Muscle of leg (tissue), 11 donors: ENCODE results near the gene ACP7. TPM values are rescaled to one million over a fixed set of nuclear protein-coding genes. Genes with fewer than 3 reads are reported as not detected.

Experiments used
- DNase-seq: peaks from one replicate; pipeline ENCODE4 v3.0.0; 2013
- H3K27ac ChIP-seq: one replicate; pipeline ENCODE4 v1.5.1; 2013; ENCODE audit warnings: mild to moderate bottlenecking, low read length, control low read depth
- H3K27me3 ChIP-seq: one replicate; pipeline ENCODE4 v1.6.1; 2013; ENCODE audit warnings: low read length; ENCODE audit not compliant: control insufficient read depth, insufficient read depth
- H3K36me3 ChIP-seq: one replicate; pipeline ENCODE4 v1.6.1; 2013; ENCODE audit warnings: low read length; ENCODE audit not compliant: control insufficient read depth, insufficient read depth
- H3K4me1 ChIP-seq: one replicate; pipeline ENCODE4 v1.6.1; 2013; ENCODE audit warnings: low read length; ENCODE audit not compliant: control insufficient read depth, insufficient read depth
- H3K4me3 ChIP-seq: one replicate; pipeline ENCODE4 v1.5.1; 2013; ENCODE audit warnings: low read length, control low read depth
- H3K9me3 ChIP-seq: replicated peaks from 2 replicates; pipeline ENCODE4 v1.6.1; 2013; ENCODE audit warnings: low read depth, low read length; ENCODE audit not compliant: control insufficient read depth
- WGBS: methylation state at CpG from one replicate; pipeline ENCODE4 v1.1.5; 2013; ENCODE audit warnings: missing lambda C conversion rate; ENCODE audit not compliant: insufficient coverage; 5-methylcytosine and 5-hydroxymethylcytosine counted together
- polyA plus RNA-seq, 8 donors: library from polyadenylated mRNA; unstranded; fragments of 120-200 nt; gene quantifications; one replicate each; pipeline versions ENCODE4 v1.2.1 to v1.2.3, GENCODE V29; 2013; ENCODE audit warnings: inconsistent platforms in 1 of 8, low replicate concordance in 1 of 8; ENCODE audit not compliant: insufficient read length in 8 of 8, insufficient read depth in 1 of 8
- total RNA-seq: library from RNA; stranded (reverse); fragments of 120-200 nt; gene quantifications from one replicate; pipeline ENCODE4 v1.2.4, GENCODE V29; 2013

The ACP7 gene
- total and polyA plus RNA-seq, 9 donors: 0.05 to 0.28 (median 0.10) TPM; not detected in 1

- H3K27me3 ChIP-seq: no peaks in the 10 kb centered on the region
- H3K4me1 ChIP-seq: peaks cover 26% of the 10 kb centered on the region
- H3K4me3 ChIP-seq: no peak overlapping the region
- DNase-seq: no peak
- no peak overlapping the region for H3K27ac ChIP-seq
- H3K9me3 ChIP-seq: peaks cover 4% of the 10 kb centered on the region
- WGBS: 83% methylated on average over 3 of the region's 7 CpGs
- peaks cover 7% of the 10 kb centered on the region for H3K36me3 ChIP-seq
Observed at GRCh38 chr19:39146686-39147450, 62.7 kb downstream of the ACP7 start.

- Histone ChIP-seq H3K27me3 (no peaks in the 10 kb centered on the region), H3K4me3 (no peak overlapping the region), H3K9me3 (peaks cover 4% of the 10 kb centered on the region), H3K4me1 (peaks cover 26% of the 10 kb centered on the region), H3K36me3 (peaks cover 7% of the 10 kb centered on the region), H3K27ac (no peak overlapping the region)
- DNase-seq: no peak
- no CpG with 5 or more reads among the region's 3 CpGs for WGBS
Observed at GRCh38 chr19:39147480-39147879, 63.3 kb downstream of the ACP7 start.

- Histone ChIP-seq H3K27me3 (no peaks in the 10 kb centered on the region), H3K27ac (no peak overlapping the region), H3K36me3 (peaks cover 7% of the 10 kb centered on the region), H3K4me1 (peaks cover 26% of the 10 kb centered on the region), H3K9me3 (peaks cover 4% of the 10 kb centered on the region), H3K4me3 (no peak overlapping the region)
- WGBS: 96% methylated on average over 2 of the region's 10 CpGs
- DNase-seq: no peak
Observed at GRCh38 chr19:39148939-39149529, 64.9 kb downstream of the ACP7 start.

GRCh38 chr19:39150235-39150634 is 66.1 kb downstream of the ACP7 start:
- Histone ChIP-seq H3K27me3 (no peaks in the 10 kb centered on the region), H3K27ac (no peak overlapping the region), H3K4me3 (no peak overlapping the region), H3K36me3 (peaks cover 7% of the 10 kb centered on the region), H3K9me3 (peaks cover 4% of the 10 kb centered on the region), H3K4me1 (peaks cover 20% of the 10 kb centered on the region)
- no peak for DNase-seq
- 97% methylated on average over 6 of the region's 8 CpGs for WGBS

- peaks cover 18% of the 10 kb centered on the region for H3K4me1 ChIP-seq
- peaks cover 7% of the 10 kb centered on the region for H3K36me3 ChIP-seq
- H3K27ac ChIP-seq: no peak overlapping the region
- peaks cover 4% of the 10 kb centered on the region for H3K9me3 ChIP-seq
- DNase-seq: no peak
- H3K4me3 ChIP-seq: no peak overlapping the region
- 83% methylated on average over 23 of the region's 26 CpGs for WGBS
- no peaks in the 10 kb centered on the region for H3K27me3 ChIP-seq
Observed at GRCh38 chr19:39150807-39151600, 66.8 kb downstream of the ACP7 start.

- Histone ChIP-seq H3K9me3 (peaks cover 4% of the 10 kb centered on the region), H3K27ac (no peak overlapping the region), H3K4me1 (peaks cover 24% of the 10 kb centered on the region), H3K4me3 (no peak overlapping the region), H3K36me3 (peaks cover 7% of the 10 kb centered on the region), H3K27me3 (no peaks in the 10 kb centered on the region)
- 84% methylated on average over 6 of the region's 10 CpGs for WGBS
- no peak for DNase-seq
Observed at GRCh38 chr19:39152066-39152465, 67.9 kb downstream of the ACP7 start.

GRCh38 chr19:39154100-39154628 is 70.0 kb downstream of the ACP7 start:
- Histone ChIP-seq H3K9me3 (no peaks in the 10 kb centered on the region), H3K4me1 (peaks cover 27% of the 10 kb centered on the region), H3K4me3 (no peak overlapping the region), H3K27me3 (no peaks in the 10 kb centered on the region), H3K36me3 (peaks cover 7% of the 10 kb centered on the region), H3K27ac (no peak overlapping the region)
- 75% methylated on average over 10 of the region's 13 CpGs for WGBS
- no peak for DNase-seq

GRCh38 chr19:39154629-39155100 is 70.5 kb downstream of the ACP7 start:
- H3K4me3 ChIP-seq: no peak overlapping the region
- no peak overlapping the region for H3K27ac ChIP-seq
- H3K36me3 ChIP-seq: peaks cover 6% of the 10 kb centered on the region
- H3K4me1 ChIP-seq: peaks cover 27% of the 10 kb centered on the region
- 73% methylated on average over 7 of the region's 11 CpGs for WGBS
- no peaks in the 10 kb centered on the region for H3K27me3 ChIP-seq
- H3K9me3 ChIP-seq: no peaks in the 10 kb centered on the region
- DNase-seq: peak; percentile 33

GRCh38 chr19:39155114-39155700 is 71.0 kb downstream of the ACP7 start:
- no peaks in the 10 kb centered on the region for H3K9me3 ChIP-seq
- peaks cover 30% of the 10 kb centered on the region for H3K4me1 ChIP-seq
- no peak for DNase-seq

More at GRCh38 chr19:39155114-39155700, 71.0 kb downstream of the ACP7 start:
- WGBS: 63% methylated on average over 11 of the region's 11 CpGs
- Histone ChIP-seq H3K4me3 (no peak overlapping the region), H3K27me3 (no peaks in the 10 kb centered on the region), H3K27ac (no peak overlapping the region), H3K36me3 (peaks cover 6% of the 10 kb centered on the region)
